Upper lobe of left lung (tissue), 6 donors: ENCODE measurements around the gene KCNIP4. TPM values are rescaled to one million over a fixed set of nuclear protein-coding genes. Genes with fewer than 3 reads are reported as not detected.

ENCODE experiments used
- ATAC-seq, 2 donors: fragments of 200-7000 bp; cut with Tn5 transposase; one replicate each; pipeline ENCODE4 v1.9.1; 2022; ENCODE audit warnings: mild to moderate bottlenecking in 2 of 2, moderate library complexity in 2 of 2; ENCODE audit not compliant: low FRiP score in 2 of 2
- DNase-seq, 2 donors: peaks; one replicate each; pipeline ENCODE4 v3.0.0-alpha.2; 2019 to 2020
- H3K27ac ChIP-seq, 4 donors: fragments of 200-600 bp; sonication (generic); one replicate each; pipeline ENCODE4 v1.5.1; 2016 to 2019
- H3K27me3 ChIP-seq, 4 donors: fragments of 200-600 bp; sonication (generic); one replicate each; pipeline ENCODE4 v1.5.1; 2017 to 2019
- H3K36me3 ChIP-seq, 4 donors: fragments of 200-600 bp; sonication (generic); one replicate each; pipeline ENCODE4 v1.5.1; 2016 to 2019
- H3K4me1 ChIP-seq, 4 donors: fragments of 200-600 bp; sonication (generic); one replicate each; pipeline ENCODE4 v1.5.1; 2018 to 2019
- H3K4me3 ChIP-seq, 4 donors: fragments of 200-600 bp; sonication (generic); one replicate each; pipeline ENCODE4 v1.5.1; 2017 to 2019; ENCODE audit warnings: mild to moderate bottlenecking in 2 of 4, moderate library complexity in 1 of 4
- H3K9me3 ChIP-seq, 4 donors: fragments of 200-600 bp; sonication (generic); one replicate each; pipeline ENCODE4 v1.5.1; 2018 to 2019
- CTCF ChIP-seq, 6 experiments: fragments of 450-650 bp in 4 of 6; fragments of 200-600 bp in 2 of 6; sonication (generic) in 2 of 6; IDR thresholded peaks; one replicate each; pipeline ENCODE4 v1.5.1; 2016 to 2019; ENCODE audit warnings: antibody characterized with exemption in 6 of 6
- EP300 ChIP-seq, 4 donors: sonication (generic); formaldehyde crosslinking; IDR thresholded peaks; one replicate each; pipeline ENCODE4 v1.5.1; 2017; ENCODE audit warnings: antibody characterized with exemption in 4 of 4, control low read depth in 2 of 4
- POLR2A ChIP-seq, 4 donors: fragments of 450-650 bp; IDR thresholded peaks; one replicate each; pipeline ENCODE4 v1.5.1; 2016 to 2017; ENCODE audit warnings: antibody characterized with exemption in 4 of 4, mild to moderate bottlenecking in 2 of 4
- POLR2AphosphoS5 ChIP-seq, 2 donors: sonication (generic); formaldehyde crosslinking; IDR thresholded peaks; one replicate each; pipeline ENCODE4 v1.5.1; 2017; ENCODE audit warnings: antibody characterized with exemption in 2 of 2
- WGBS, 2 donors: methylation state at CpG; one replicate each; pipeline ENCODE4 v1.1.5; 2017 to 2018; 5-methylcytosine and 5-hydroxymethylcytosine counted together
- total RNA-seq, 6 donors: library from RNA; depleted of rRNA in 4 of 6; stranded (reverse); fragments of >200 nt in 4 of 6; gene quantifications; one replicate each; pipeline versions ENCODE4 v1.1.0 to v1.2.1, GENCODE V29; 2016 to 2021
- donor health status: DM: no; HTN: no; CAD: no; lungs with moderate emphysema.
- donor health status: DM: no; HTN: yes; CAD: no; lungs with severe emphysema.

Gene KCNIP4
- total RNA-seq, 6 donors from 2014 or later: 0.20 TPM; not detected in 5

- no peak overlapping the region for H3K27ac ChIP-seq
- no peak overlapping the region for H3K4me3 ChIP-seq
- ATAC-seq (no peak), DNase-seq (no peak)
- H3K36me3 ChIP-seq: no peaks in the 10 kb centered on the region
- TF ChIP-seq POLR2A (IDR thresholded peaks at IDR 0.05) (no peak), EP300 (IDR thresholded peaks at IDR 0.05) (no peak), CTCF (IDR thresholded peaks at IDR 0.05) (no peak), POLR2AphosphoS5 (IDR thresholded peaks at IDR 0.05) (no peak)
- 18 to 36% methylated on average over 4 to 6 of the region's 6 CpGs for WGBS, 2 donors
- H3K4me1 ChIP-seq: no peaks in the 10 kb centered on the region
- H3K9me3 ChIP-seq: no peaks in the 10 kb centered on the region
- H3K27me3 ChIP-seq: no peaks in the 10 kb centered on the region
Observed at GRCh38 chr4:21205821-21206531, 742.6 kb downstream of the KCNIP4 start.

GRCh38 chr4:21203416-21203815 lies 745.2 kb downstream of the KCNIP4 start:
- 86 to 90% methylated on average over 1 of the region's 1 CpG for WGBS, 2 donors
- Histone ChIP-seq H3K27me3 (no peaks in the 10 kb centered on the region), H3K36me3 (no peaks in the 10 kb centered on the region), H3K9me3 (no peaks in the 10 kb centered on the region), H3K27ac (no peak overlapping the region), H3K4me1 (no peaks in the 10 kb centered on the region), H3K4me3 (no peak overlapping the region)
- ATAC-seq (no peak), DNase-seq (no peak)
- TF ChIP-seq EP300 (IDR thresholded peaks at IDR 0.05) (no peak), POLR2A (IDR thresholded peaks at IDR 0.05) (no peak), CTCF (IDR thresholded peaks at IDR 0.05) (no peak), POLR2AphosphoS5 (IDR thresholded peaks at IDR 0.05) (no peak)

- 80 to 89% methylated on average over 3 of the region's 3 CpGs for WGBS, 2 donors
- Histone ChIP-seq H3K4me3 (no peak overlapping the region), H3K4me1 (no peaks in the 10 kb centered on the region), H3K36me3 (no peaks in the 10 kb centered on the region), H3K27ac (no peak overlapping the region), H3K27me3 (no peaks in the 10 kb centered on the region), H3K9me3 (no peaks in the 10 kb centered on the region)
- DNase-seq (no peak), ATAC-seq (no peak)
- no peak for TF ChIP-seq POLR2AphosphoS5 (IDR thresholded peaks at IDR 0.05)
- TF ChIP-seq EP300 (IDR thresholded peaks at IDR 0.05): no peak
- no peak for TF ChIP-seq POLR2A (IDR thresholded peaks at IDR 0.05)
- no peak for TF ChIP-seq CTCF (IDR thresholded peaks at IDR 0.05)
Observed at GRCh38 chr4:21202959-21203358, 745.6 kb downstream of the KCNIP4 start.

GRCh38 chr4:21198683-21199082 lies 749.9 kb downstream of the KCNIP4 start:
- TF ChIP-seq CTCF (IDR thresholded peaks at IDR 0.05): no peak
- no peak for TF ChIP-seq POLR2A (IDR thresholded peaks at IDR 0.05)
- TF ChIP-seq POLR2AphosphoS5 (IDR thresholded peaks at IDR 0.05): no peak
- no peak for TF ChIP-seq EP300 (IDR thresholded peaks at IDR 0.05)
- DNase-seq (no peak), ATAC-seq (no peak)
- H3K4me3 ChIP-seq: no peak overlapping the region
- no peaks in the 10 kb centered on the region for H3K27me3 ChIP-seq
- 96 to 97% methylated on average over 4 of the region's 4 CpGs for WGBS, 2 donors
- H3K4me1 ChIP-seq: no peaks in the 10 kb centered on the region
- no peak overlapping the region for H3K27ac ChIP-seq
- H3K9me3 ChIP-seq: no peaks in the 10 kb centered on the region
- no peaks in the 10 kb centered on the region for H3K36me3 ChIP-seq

GRCh38 chr4:21195682-21196081 lies 752.9 kb downstream of the KCNIP4 start:
- Histone ChIP-seq H3K9me3 (no peaks in the 10 kb centered on the region), H3K27me3 (no peaks in the 10 kb centered on the region), H3K4me3 (no peak overlapping the region), H3K27ac (no peak overlapping the region), H3K36me3 (no peaks in the 10 kb centered on the region), H3K4me1 (no peaks in the 10 kb centered on the region)
- TF ChIP-seq POLR2A (IDR thresholded peaks at IDR 0.05) (no peak), CTCF (IDR thresholded peaks at IDR 0.05) (no peak), EP300 (IDR thresholded peaks at IDR 0.05) (no peak), POLR2AphosphoS5 (IDR thresholded peaks at IDR 0.05) (no peak)
- no peak for DNase-seq
- 81 to 86% methylated on average over 6 of the region's 6 CpGs for WGBS, 2 donors
- ATAC-seq: no peak
